DND-41 (cell line): ENCODE data around the gene MAP7.

Experiments used
- ATAC-seq: fragments of 200-7000 bp; cut with Tn5 transposase; 3 replicates; pipeline ENCODE4 v1.9.1; 2021; ENCODE audit warnings: low read depth; ENCODE audit not compliant: insufficient read depth
- DNase-seq: peaks from one replicate; pipeline ENCODE4 v3.0.0-alpha.2; 2020
- H2AFZ ChIP-seq: 2 replicates; pipeline ENCODE4 v1.6.0; 2012; ENCODE audit warnings: low read depth, low read length
- H3K27ac ChIP-seq: 2 replicates; pipeline ENCODE4 v1.5.1; 2012; ENCODE audit warnings: low read length, inconsistent platforms
- H3K27me3 ChIP-seq: fragments of 200-600 bp; sonication (generic); 2 replicates; pipeline ENCODE4 v1.6.0; 2012; ENCODE audit warnings: low read length, mild to moderate bottlenecking, inconsistent platforms; ENCODE audit not compliant: insufficient read depth, poor library complexity
- H3K36me3 ChIP-seq: 2 replicates; pipeline ENCODE4 v1.5.1; 2012; ENCODE audit warnings: low read length, inconsistent platforms; ENCODE audit not compliant: insufficient read depth
- H3K4me1 ChIP-seq: 2 replicates; pipeline ENCODE4 v1.5.1; 2012; ENCODE audit warnings: mild to moderate bottlenecking, low read length; ENCODE audit not compliant: insufficient read depth
- H3K4me2 ChIP-seq: 2 replicates; pipeline ENCODE4 v1.6.0; 2012; ENCODE audit warnings: mild to moderate bottlenecking, moderate library complexity, low read length, inconsistent platforms; ENCODE audit not compliant: insufficient read depth
- H3K4me3 ChIP-seq, 2 experiments: fragments of 200-600 bp in 1 of 2; shearing (Covaris generic) in 1 of 2; 2 replicates each; pipeline ENCODE4 v1.5.1; 2012 to 2016; ENCODE audit warnings: inconsistent platforms in 2 of 2, low read length in 2 of 2, mild to moderate bottlenecking in 2 of 2, low read depth in 1 of 2, moderate library complexity in 1 of 2
- H3K79me2 ChIP-seq: 2 replicates; pipeline ENCODE4 v1.6.0; 2012; ENCODE audit warnings: low read length, inconsistent platforms; ENCODE audit not compliant: insufficient read depth
- H3K9ac ChIP-seq: 2 replicates; pipeline ENCODE4 v1.6.0; 2012; ENCODE audit warnings: low read depth, mild to moderate bottlenecking, inconsistent platforms, low read length, moderate library complexity
- H3K9me3 ChIP-seq: 2 replicates; pipeline ENCODE4 v1.5.1; 2012; ENCODE audit warnings: low read length, moderate library complexity, mild to moderate bottlenecking, inconsistent platforms; ENCODE audit not compliant: insufficient read depth, severe bottlenecking
- H4K20me1 ChIP-seq: 2 replicates; pipeline ENCODE4 v1.6.0; 2012; ENCODE audit warnings: low read length; ENCODE audit not compliant: insufficient read depth
- EZH2 ChIP-seq: IDR thresholded peaks from 3 replicates; pipeline ENCODE4 v1.6.1; 2012; ENCODE audit warnings: borderline replicate concordance, low read depth, mild to moderate bottlenecking, moderate library complexity, low read length, inconsistent platforms; ENCODE audit not compliant: severe bottlenecking
- TF ChIP-seq, protein P1 (sequence below): IDR thresholded peaks from 2 replicates; pipeline ENCODE4 v1.5.1; 2012; ENCODE audit warnings: borderline replicate concordance, low read length, moderate library complexity, mild to moderate bottlenecking; ENCODE audit not compliant: poor library complexity, severe bottlenecking; ENCODE audit errors: extremely low read depth

The MAP7 gene

DNA sequence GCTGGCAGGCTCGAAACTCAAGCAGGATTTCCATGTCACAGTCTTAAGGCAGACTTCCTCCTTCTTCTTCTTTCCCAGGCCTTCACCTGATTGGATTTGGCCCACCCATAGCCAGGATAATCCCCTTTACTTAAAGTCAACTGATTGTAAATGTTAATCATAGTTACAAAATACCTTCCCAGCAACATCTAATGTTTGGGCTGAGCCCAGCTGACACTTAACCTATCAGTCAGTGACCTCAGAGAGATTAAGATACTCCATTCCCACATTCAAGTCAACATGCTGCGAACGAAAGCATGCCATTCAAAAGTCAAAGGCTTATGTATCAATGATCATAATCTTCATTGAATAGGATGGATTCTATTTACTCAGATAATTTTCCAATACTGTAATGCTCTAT is 16.0 kb downstream of the MAP7 start:
- Histone ChIP-seq H3K79me2 (no peaks in the 10 kb centered on the region), H3K4me2 (no peak overlapping the region), H3K4me3 (no peak overlapping the region), H3K27me3 (peaks cover 5% of the 10 kb centered on the region), H3K9ac (no peak overlapping the region), H3K9me3 (no peaks in the 10 kb centered on the region), H2AFZ (no peak overlapping the region), H3K36me3 (no peaks in the 10 kb centered on the region), H4K20me1 (no peaks in the 10 kb centered on the region), H3K4me1 (no peaks in the 10 kb centered on the region), H3K27ac (no peak overlapping the region)
- ATAC-seq (no peak), DNase-seq (no peak)
- TF ChIP-seq, protein P1, sequence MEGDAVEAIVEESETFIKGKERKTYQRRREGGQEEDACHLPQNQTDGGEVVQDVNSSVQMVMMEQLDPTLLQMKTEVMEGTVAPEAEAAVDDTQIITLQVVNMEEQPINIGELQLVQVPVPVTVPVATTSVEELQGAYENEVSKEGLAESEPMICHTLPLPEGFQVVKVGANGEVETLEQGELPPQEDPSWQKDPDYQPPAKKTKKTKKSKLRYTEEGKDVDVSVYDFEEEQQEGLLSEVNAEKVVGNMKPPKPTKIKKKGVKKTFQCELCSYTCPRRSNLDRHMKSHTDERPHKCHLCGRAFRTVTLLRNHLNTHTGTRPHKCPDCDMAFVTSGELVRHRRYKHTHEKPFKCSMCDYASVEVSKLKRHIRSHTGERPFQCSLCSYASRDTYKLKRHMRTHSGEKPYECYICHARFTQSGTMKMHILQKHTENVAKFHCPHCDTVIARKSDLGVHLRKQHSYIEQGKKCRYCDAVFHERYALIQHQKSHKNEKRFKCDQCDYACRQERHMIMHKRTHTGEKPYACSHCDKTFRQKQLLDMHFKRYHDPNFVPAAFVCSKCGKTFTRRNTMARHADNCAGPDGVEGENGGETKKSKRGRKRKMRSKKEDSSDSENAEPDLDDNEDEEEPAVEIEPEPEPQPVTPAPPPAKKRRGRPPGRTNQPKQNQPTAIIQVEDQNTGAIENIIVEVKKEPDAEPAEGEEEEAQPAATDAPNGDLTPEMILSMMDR: no peak
- no peak for TF ChIP-seq EZH2

DNA sequence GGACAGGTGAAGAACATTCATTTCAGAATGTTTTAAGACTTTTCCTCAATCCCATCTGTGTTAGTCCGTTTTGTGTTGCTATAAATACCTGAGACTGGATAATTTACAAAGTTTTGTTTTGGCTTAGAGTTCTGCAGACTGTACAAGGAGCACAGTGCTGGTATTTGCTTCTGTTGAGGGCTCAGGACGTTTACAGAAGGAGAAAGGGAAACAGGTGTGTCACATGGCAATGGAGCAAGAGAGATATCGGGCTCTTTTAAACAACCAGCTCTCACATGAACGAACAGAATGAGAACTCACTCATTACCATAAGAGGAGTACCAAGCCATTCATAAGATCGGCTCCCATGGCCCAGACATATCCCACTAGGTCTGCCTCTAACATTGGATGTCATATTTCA is 16.7 kb downstream of the MAP7 start:
- H3K4me1 ChIP-seq: no peaks in the 10 kb centered on the region
- TF ChIP-seq, protein P1: no peak
- no peak for TF ChIP-seq EZH2
- no peak overlapping the region for H3K27ac ChIP-seq
- H3K4me3 ChIP-seq: no peak overlapping the region
- H3K27me3 ChIP-seq: peaks cover 5% of the 10 kb centered on the region
- no peaks in the 10 kb centered on the region for H3K36me3 ChIP-seq
- H3K9ac ChIP-seq: no peak overlapping the region
- H3K4me2 ChIP-seq: no peak overlapping the region
- H3K79me2 ChIP-seq: no peaks in the 10 kb centered on the region
- ATAC-seq (no peak), DNase-seq (no peak)
- H2AFZ ChIP-seq: no peak overlapping the region
- H4K20me1 ChIP-seq: no peaks in the 10 kb centered on the region
- H3K9me3 ChIP-seq: no peaks in the 10 kb centered on the region

DNA sequence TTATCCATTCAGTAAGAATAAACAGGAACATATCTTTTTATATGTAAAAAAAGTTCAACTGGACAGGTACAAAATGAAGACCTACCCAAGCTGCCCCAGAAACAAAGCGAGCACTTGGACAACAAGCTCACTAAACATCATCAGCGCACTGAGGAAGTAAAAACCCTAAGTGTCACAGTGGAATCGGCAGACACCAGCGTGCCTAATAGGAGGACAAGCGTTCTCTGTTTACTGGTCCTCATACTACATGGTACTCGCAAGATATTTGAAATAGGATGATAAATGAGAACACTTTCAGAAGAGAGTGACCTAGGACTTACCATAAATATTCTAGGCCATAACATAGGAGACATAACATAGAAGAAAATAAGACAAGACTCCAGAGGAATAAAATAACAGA is 18.2 kb downstream of the MAP7 start:
- Histone ChIP-seq H3K27ac (no peak overlapping the region), H3K27me3 (peaks cover 8% of the 10 kb centered on the region), H3K79me2 (no peaks in the 10 kb centered on the region), H4K20me1 (no peaks in the 10 kb centered on the region), H3K4me2 (no peak overlapping the region), H3K36me3 (no peaks in the 10 kb centered on the region), H3K4me3 (no peak overlapping the region), H3K9me3 (no peaks in the 10 kb centered on the region), H2AFZ (no peak overlapping the region), H3K4me1 (no peaks in the 10 kb centered on the region), H3K9ac (no peak overlapping the region)
- DNase-seq (no peak), ATAC-seq (no peak)
- TF ChIP-seq, protein P1: no peak

DNA sequence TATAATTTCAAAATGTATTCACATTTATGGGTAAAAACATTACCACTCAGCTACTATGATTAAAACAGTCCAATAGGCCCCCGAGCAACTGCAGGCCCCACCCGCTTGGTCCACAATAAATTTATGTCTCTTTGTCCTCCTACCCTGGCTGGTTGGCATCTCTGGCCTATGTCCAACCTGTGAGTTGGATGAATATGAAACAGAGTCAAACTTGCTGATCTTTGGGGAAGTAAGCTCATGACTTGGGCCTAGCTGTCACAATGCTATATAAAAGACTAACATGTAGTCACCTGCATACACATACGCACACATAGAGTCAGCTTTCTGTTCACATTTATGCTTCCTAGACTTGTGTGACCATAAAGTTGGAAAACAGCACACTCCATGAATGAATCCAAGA is 20.5 kb downstream of the MAP7 start:
- H3K27me3 ChIP-seq: peaks cover 30% of the 10 kb centered on the region
- no peaks in the 10 kb centered on the region for H3K9me3 ChIP-seq
- H4K20me1 ChIP-seq: no peaks in the 10 kb centered on the region
- no peak overlapping the region for H3K4me2 ChIP-seq
- DNase-seq (no peak), ATAC-seq (no peak)
- no peaks in the 10 kb centered on the region for H3K79me2 ChIP-seq
- H3K4me3 ChIP-seq: no peak overlapping the region
- no peak overlapping the region for H3K27ac ChIP-seq
- no peak overlapping the region for H3K9ac ChIP-seq
- H3K4me1 ChIP-seq: no peaks in the 10 kb centered on the region; the same call in 1 of the 2 replicates
- H2AFZ ChIP-seq: no peak overlapping the region
- TF ChIP-seq EZH2: no peak
- TF ChIP-seq, protein P1: no peak
- H3K36me3 ChIP-seq: no peaks in the 10 kb centered on the region
